ENCODE results near the gene AMOTL2.

The AMOTL2 gene

GRCh38 chr3:134319931-134320330 is 54.3 kb downstream of the AMOTL2 start:
- 0 out of 2 replicates have a peak, but pooled peaks cover 9% of the 10 kb centered on the region for H3K27me3 ChIP-seq (ENCODE audit: insufficient read depth, low read length)
- H3K79me2 ChIP-seq (ENCODE audit: insufficient read depth, low read length) = no peaks in the 10 kb centered on the region
- H3K9me2 ChIP-seq (ENCODE audit: low read depth, low read length) = no peaks in the 10 kb centered on the region
- no peaks in the 10 kb centered on the region for H3K4me1 ChIP-seq (ENCODE audit: insufficient read depth, low read length, severe bottlenecking)
- no peak for TF ChIP-seq EZH2 (IDR thresholded peaks at IDR 0.05; ENCODE audit: borderline replicate concordance, low read length)
- TF ChIP-seq CTCF (IDR thresholded peaks at IDR 0.05; ENCODE audit: low read length) = no peak
- H2AFZ ChIP-seq (ENCODE audit: low read length) = no peak overlapping the region
- H3K9ac ChIP-seq (ENCODE audit: low read length) = no peak overlapping the region
- no peaks in the 10 kb centered on the region for H3F3A ChIP-seq (ENCODE audit: insufficient read depth, low read length)
- H3K9me3 ChIP-seq (ENCODE audit: low read length) = no peaks in the 10 kb centered on the region
- no peak overlapping the region for H3K4me2 ChIP-seq (ENCODE audit: low read length)
- H3K27ac ChIP-seq (ENCODE audit: low read depth, low read length, poor library complexity, severe bottlenecking) = no peak overlapping the region
- H4K20me1 ChIP-seq (ENCODE audit: insufficient read depth, low read length) = no peaks in the 10 kb centered on the region
- no peak overlapping the region for H3K4me3 ChIP-seq (ENCODE audit: low read depth, low read length, poor library complexity, severe bottlenecking)
- H3K36me3 ChIP-seq (ENCODE audit: insufficient read depth, low read length) = no peaks in the 10 kb centered on the region

- no peaks in the 10 kb centered on the region for H3K9me2 ChIP-seq (ENCODE audit: low read depth, low read length)
- H3K36me3 ChIP-seq (ENCODE audit: insufficient read depth, low read length) = no peaks in the 10 kb centered on the region
- no peak overlapping the region for H3K27ac ChIP-seq (ENCODE audit: low read depth, low read length, poor library complexity, severe bottlenecking)
- H3K9me3 ChIP-seq (ENCODE audit: low read length) = no peaks in the 10 kb centered on the region
- H2AFZ ChIP-seq (ENCODE audit: low read length) = no peak overlapping the region
- H3K4me2 ChIP-seq (ENCODE audit: low read length) = no peak overlapping the region
- no peaks in the 10 kb centered on the region for H3K79me2 ChIP-seq (ENCODE audit: insufficient read depth, low read length)
- H4K20me1 ChIP-seq (ENCODE audit: insufficient read depth, low read length) = no peaks in the 10 kb centered on the region
- H3K4me3 ChIP-seq (ENCODE audit: low read depth, low read length, poor library complexity, severe bottlenecking) = no peak overlapping the region
- H3K9ac ChIP-seq (ENCODE audit: low read length) = no peak overlapping the region
- H3K4me1 ChIP-seq (ENCODE audit: insufficient read depth, low read length, severe bottlenecking) = no peaks in the 10 kb centered on the region
- TF ChIP-seq EZH2 (IDR thresholded peaks at IDR 0.05; ENCODE audit: borderline replicate concordance, low read length) = no peak
- no peak for TF ChIP-seq CTCF (IDR thresholded peaks at IDR 0.05; ENCODE audit: low read length)
- H3K27me3 ChIP-seq (ENCODE audit: insufficient read depth, low read length) = 0 out of 2 replicates have a peak, but pooled peaks cover 9% of the 10 kb centered on the region
- no peaks in the 10 kb centered on the region for H3F3A ChIP-seq (ENCODE audit: insufficient read depth, low read length)
Observed at GRCh38 chr3:134318166-134318565, 56.1 kb downstream of the AMOTL2 start.

GRCh38 chr3:134317106-134317947 is 56.9 kb downstream of the AMOTL2 start:
- H3K36me3 ChIP-seq (ENCODE audit: insufficient read depth, low read length) = no peaks in the 10 kb centered on the region
- no peak overlapping the region for H3K4me2 ChIP-seq (ENCODE audit: low read length)
- no peak overlapping the region for H3K9ac ChIP-seq (ENCODE audit: low read length)
- H3K4me3 ChIP-seq (ENCODE audit: low read depth, low read length, poor library complexity, severe bottlenecking) = no peak overlapping the region
- H4K20me1 ChIP-seq (ENCODE audit: insufficient read depth, low read length) = no peaks in the 10 kb centered on the region
- no peak overlapping the region for H2AFZ ChIP-seq (ENCODE audit: low read length)
- H3K4me1 ChIP-seq (ENCODE audit: insufficient read depth, low read length, severe bottlenecking) = no peaks in the 10 kb centered on the region
- no peak overlapping the region for H3K27ac ChIP-seq (ENCODE audit: low read depth, low read length, poor library complexity, severe bottlenecking)
- TF ChIP-seq EZH2 (IDR thresholded peaks at IDR 0.05; ENCODE audit: borderline replicate concordance, low read length) = no peak
- no peak for TF ChIP-seq CTCF (IDR thresholded peaks at IDR 0.05; ENCODE audit: low read length)
- H3K79me2 ChIP-seq (ENCODE audit: insufficient read depth, low read length) = no peaks in the 10 kb centered on the region
- H3F3A ChIP-seq (ENCODE audit: insufficient read depth, low read length) = no peaks in the 10 kb centered on the region
- H3K9me3 ChIP-seq (ENCODE audit: low read length) = no peaks in the 10 kb centered on the region
- no peaks in the 10 kb centered on the region for H3K9me2 ChIP-seq (ENCODE audit: low read depth, low read length)
- 0 out of 2 replicates have a peak, but pooled peaks cover 3% of the 10 kb centered on the region for H3K27me3 ChIP-seq (ENCODE audit: insufficient read depth, low read length)
